Measurements from ENCODE around the gene CD7.

Gene CD7

DNA sequence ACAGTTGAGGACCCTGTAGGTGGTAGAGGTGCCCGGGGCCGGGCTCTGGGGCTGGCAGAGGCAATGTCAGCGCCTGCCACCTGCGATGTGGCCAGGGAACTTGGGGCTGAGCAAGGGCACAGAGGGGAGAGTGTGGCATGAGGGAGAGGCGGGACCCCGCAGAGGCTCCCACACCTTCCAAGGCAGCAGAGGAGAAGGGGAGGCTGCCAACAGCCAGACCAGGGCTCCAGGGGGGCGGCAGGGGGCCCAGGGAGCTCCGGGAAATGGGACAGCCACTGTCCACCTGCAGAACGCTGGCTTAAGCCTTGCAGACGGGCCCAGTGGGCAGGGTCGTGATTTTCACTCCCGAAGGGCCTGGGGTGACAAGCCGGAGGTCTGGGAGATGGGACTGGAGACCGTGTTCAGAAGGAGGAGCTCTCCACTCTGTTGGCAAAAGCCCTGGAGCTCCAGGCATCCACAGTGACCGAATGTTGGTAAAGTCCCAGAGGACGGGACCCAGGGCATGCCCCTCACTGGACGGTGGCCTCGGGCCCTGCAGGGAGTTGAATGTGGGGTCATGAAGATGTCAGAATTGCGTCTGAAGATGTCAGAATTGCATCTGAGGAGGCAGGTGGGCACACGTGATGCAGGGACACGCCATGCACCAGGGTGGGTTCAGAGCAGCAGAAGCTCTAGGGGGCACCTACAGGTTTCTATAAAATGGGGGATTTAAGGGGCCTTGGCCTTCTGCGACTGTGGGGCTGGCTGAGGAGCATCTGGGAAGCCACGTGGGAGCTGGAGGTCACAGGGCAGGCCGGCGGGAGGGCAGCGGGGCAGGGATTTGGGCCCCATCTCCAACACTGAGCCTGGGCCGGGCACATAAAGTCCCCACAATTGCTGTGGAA, 18.6 kb downstream of the CD7 start:
- DNase-seq (ENCODE audit: low spot score), result no peak

DNA sequence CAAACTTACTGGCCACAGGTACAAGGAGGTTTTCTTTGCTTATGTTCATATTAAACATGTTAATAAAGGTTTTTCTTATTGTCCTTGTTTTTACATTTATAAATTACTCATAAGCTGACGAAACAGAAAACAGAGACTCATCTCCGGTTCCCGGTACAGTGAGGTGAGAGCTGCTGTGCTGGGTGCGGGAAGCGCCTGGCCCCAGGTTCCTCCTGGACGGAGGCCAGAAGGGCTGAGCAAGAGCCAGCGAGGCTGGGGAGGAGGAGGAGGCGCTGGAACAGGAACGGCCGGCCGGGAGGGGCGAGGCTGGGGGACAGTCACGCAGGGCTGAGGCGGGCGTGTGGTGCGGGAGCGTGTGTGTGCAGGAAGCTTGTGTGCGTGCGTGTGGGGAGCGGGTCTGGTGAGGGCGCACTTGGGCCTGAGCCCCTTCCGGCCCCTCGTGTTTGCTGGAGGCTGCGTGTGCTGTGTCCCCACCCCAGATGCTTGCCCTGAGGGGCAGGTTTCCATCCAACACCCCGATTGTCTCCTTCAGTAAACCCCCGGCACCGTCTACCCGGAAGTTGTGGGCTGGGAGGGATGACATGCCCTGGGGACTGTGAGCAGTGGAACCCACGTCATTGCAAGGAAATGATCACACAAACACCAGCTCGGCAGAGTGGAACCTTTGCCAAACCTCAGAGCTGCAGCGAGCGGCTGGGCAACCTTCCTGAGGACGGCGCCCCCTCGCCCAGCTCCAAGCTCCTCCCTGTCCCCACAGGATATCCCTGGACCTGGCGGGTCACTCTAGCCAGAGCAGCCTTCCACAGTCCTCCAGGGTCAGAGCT, 19.5 kb downstream of the CD7 start:
- peak; percentile 92 for DNase-seq (ENCODE audit: low spot score)

DNA sequence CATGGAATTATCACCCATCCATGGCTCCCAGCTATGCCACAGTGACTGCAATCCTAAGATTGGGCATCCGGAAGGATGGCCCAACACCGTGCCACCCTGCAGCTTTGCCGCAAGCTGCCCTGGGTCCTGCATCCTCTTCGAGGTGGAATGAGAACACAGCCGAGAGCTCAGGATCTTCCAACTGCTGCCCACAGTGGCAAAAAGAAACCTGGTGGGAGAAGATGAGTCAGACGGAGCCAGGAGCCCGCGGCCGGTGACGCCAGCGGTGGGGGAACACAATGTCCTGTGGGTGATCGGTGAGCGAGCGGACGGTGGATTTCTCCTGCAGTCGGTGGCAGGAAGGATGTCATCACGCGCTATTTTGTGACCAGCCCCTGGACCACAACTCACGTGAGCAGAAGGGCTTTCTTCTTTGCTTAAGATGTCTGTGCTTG, 20.1 kb downstream of the CD7 start:
- no peak for DNase-seq (ENCODE audit: low spot score)

DNA sequence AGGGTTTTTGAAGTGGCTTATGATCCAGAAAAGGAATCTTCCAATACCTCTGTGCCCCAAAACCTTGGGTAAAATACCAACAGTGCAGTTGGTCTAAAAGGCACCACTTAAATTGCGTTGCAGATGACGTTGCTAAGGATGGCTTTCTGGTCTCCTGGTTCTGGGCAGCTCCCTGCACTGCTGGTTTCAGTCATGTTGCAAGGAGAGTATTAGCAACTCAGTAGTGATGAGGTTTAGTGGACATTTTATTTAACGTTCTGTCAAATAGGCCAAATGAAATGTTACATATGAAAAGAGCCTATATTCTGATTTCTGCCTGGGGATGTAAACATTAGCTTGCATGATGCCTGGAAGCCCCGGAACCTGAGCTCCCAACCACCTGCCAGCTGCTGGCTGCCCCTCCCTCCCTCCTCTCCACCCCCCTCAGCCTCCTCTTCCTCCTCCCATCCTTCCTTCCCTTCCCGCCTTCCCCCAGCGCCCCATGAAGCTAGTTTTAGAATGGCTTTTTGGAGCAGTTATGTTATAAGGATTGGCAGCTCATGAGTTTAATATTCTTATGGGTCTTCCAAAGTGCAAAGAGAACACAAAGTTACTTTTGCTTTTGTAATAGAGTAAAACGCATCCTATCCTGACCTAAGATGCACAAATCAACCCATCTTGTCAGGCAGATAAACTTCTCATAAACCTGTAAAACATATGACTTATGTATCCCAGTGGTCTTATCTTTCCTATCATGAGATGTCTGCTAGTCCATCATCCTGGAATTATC, 20.7 kb downstream of the CD7 start:
- DNase-seq (ENCODE audit: low spot score), result no peak

DNA sequence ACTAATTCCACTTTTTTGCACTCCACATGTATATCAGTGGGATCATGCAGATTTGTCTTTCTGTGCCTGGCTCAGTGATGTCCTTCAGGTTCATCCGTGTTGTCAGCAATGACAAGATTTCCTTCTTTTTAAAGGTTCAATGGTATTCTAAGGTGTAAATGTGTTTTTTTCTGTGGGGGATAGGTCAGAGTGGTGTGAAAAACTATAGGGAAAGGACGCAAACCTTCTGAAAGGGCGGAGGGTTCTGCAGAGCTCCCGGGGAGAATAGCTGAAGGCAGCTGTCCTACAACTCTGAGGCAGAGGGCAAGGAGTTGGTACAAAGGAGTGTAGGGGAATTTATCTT, 22.0 kb downstream of the CD7 start:
- no peak for DNase-seq (ENCODE audit: low spot score)

DNA sequence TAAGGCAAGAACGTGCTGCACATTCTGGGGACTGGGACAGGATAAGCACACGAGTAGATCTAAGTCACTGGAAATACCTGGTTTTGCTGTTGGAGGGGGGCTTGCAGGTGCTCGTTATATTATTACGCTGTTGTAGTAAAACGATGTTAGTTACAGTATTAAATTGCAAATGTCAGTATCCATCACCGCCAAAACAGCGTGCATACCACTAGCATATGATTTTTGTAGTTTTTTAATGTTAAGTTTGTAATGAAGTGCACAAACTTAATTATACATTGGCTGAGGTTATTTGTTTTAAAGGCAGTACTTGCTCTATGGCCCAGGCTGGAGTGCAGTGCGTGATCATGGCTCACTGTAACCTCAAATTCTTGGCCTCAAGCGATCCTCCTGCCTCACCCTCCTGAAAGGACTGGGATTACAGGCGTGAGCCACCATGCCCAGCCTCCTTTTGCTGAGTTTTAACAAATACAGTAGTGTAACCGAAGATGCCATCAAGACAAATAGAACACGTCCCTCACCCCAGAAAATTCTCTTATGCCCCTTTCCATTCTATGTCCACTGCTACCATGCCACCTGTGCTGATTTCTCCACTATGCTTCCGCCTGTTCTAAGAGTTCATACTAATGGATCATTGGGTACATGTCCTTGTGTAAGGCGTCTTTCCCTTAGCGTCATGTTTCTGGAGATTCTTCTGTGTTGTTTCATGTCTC, 23.2 kb downstream of the CD7 start:
- DNase-seq (ENCODE audit: low spot score), result no peak

DNA sequence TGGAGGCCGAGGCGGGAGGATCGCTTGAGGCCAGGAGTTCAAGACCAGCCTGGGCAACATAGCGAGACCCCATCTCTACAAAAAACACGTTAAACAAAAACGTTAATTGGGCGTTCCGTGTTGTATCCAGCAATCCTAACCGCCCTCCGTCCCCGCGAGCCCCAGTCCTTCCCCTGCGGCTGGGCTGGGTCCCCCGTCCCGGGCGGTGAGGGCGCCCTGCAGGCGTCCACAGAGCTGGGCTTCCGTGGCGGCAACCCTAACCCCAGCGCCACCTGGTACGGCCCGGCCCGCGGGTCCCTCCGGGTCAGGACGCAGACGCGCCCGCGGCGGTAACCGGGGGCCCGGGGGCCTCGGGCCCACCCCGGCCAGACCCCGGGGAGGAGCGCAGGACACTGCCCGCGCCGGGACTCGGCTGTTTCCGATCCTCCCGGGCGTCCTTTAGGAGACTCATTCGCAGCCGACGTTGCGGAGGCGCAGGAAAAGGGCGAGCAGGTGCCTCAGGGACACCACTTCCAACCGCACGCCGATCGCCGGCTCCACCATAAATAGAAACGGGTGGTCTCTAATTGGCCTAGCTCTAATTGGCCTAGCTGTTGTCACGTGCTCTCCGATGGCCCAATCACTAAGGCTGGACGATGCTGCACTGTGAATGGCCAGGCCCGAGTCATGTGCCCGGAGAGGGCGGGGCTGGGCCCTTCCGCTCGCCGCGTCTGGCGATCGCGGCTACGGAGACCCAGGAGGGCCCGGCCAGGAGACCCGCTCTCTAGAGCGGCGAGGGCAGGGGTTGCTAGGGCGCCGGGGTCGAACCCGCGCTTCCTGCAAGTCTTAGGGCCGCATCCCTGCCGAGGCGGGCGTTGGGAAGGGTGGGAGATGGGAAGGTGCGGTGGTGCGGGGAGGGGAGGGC, 24.9 kb downstream of the CD7 start:
- DNase-seq (ENCODE audit: low spot score), result peak; percentile 99

DNA sequence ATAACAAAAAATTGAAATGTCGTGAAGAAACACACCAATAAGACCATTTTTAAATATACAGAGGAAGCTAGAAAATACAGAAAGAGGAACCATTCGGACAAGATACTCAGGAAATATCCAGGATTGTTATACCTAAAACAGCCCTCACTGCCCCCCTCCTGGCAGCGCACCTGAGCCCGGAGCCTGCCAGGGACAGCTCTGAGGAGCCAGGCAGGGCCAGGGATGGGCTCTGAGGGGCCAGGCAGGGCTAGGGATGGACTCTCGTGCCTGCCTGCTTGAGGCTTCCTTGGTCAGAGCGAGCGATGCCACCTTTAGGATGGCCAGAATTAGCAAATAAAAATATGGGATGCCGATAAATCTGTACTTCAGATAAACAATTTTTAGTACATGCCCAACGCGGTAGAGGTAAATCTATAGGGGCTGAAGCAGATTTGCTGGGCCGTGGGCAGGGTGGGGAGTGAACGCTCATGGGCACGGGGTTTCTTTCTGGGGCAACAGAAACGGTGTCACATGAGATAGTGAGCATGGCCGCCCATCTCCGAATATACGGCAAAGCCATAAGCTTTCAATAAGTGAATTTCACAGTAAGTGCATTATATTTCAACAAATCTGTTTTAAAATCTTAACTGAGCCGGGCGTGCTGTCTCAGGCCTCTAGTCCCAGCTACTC, 25.7 kb downstream of the CD7 start:
- DNase-seq (ENCODE audit: low spot score), result no peak

DNA sequence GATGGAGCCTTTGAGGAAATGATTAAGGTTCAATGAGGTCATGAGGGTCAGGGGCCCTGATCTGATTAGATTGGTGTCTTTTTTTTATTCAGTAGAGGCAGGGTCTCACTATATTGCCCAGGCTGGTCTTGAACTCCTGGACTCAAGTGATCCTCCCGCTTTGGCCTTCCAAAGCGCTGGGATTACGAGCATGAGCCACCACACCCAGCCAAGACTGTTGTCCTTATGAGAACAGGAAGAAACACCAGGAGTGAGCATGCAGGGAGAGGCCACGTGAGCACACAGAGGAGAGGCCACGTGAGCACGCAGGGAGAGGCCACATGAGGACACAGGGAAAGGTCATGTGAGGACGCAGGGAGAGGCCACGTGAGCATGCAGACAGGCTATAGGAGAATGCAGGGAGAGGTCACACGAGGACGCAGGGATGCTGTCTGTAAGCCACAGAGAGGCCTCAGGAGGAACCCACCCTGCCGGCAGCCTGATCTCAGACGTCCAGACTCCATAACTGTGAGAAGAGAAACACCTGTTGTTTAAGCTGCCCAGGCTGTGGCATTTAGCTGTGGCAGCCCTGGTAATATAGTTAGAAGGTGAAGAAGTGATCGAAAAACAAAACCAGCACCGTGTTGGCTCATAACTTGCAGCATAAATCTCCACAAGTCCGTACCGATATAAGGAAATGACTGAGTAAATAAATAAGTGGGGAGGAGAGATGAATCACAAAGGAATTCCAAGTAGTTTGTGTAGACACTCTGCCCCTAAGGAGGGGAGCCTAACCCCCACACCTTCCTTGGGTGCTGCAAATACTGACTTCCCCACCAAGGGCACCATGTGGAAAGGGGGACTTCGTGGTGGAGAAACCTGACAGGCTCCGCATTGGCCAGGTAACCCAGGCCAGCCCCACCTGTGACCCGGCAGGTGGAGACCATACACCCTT, 29.3 kb downstream of the CD7 start:
- DNase-seq (ENCODE audit: low spot score), result no peak

DNA sequence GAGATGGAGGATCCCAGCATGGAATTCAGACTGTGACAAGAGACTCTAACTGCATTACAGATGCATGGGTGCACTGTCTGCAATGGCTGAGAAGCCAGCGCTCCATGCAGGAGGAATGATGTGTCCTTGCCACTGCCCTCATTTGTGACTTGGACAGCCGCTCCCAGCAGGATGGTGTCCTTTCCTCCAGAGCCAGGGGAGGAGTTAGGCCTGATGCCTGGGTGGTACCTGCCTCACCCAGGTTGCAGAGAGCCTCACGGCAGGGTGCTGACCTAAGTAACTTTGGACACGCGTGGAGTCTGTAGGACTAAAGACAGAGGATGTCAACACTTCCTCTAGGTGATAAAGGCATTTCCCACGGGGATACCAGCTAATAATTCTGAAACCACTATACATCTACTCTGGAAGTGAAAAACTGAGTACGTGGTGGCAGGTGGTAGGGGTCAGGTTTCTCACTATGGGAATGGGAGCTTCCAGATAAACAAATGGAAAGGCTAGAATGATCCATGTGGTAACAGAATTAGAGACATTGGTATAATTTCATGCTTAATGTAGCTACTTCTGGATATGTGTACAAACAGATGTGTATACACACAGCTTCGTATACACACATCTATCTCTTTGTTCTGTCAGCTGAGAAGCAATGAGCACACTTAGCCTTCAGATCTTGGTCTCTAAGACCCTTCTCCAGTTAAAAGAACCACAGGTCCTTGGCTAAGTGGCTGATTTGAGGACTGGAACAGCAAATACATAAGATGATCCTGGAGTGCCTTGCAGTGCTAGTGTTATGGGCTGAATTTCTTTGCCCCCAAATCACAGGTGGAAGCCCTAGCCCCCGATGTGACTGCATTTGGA, 30.2 kb downstream of the CD7 start:
- no peak for DNase-seq (ENCODE audit: low spot score)

DNA sequence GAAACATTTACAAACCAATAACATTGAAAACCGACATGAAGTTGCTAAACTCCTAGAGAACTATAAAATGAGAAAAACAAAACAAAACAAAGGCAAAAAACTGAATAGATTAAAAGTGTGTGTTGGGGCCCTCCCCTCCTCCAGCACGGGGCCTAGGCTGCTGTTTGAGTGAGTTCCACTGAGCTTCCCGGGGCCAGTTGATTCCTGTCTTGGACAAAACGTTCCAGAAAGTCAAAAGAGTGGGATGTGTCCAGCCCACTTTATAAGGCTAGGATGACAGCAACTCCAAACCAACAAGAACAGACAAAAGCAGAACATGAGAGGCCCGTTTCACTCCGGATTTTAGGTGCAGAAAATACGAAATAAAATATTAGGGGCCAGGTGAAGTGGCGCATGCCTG, 32.3 kb downstream of the CD7 start:
- DNase-seq (ENCODE audit: low spot score), result no peak

DNA sequence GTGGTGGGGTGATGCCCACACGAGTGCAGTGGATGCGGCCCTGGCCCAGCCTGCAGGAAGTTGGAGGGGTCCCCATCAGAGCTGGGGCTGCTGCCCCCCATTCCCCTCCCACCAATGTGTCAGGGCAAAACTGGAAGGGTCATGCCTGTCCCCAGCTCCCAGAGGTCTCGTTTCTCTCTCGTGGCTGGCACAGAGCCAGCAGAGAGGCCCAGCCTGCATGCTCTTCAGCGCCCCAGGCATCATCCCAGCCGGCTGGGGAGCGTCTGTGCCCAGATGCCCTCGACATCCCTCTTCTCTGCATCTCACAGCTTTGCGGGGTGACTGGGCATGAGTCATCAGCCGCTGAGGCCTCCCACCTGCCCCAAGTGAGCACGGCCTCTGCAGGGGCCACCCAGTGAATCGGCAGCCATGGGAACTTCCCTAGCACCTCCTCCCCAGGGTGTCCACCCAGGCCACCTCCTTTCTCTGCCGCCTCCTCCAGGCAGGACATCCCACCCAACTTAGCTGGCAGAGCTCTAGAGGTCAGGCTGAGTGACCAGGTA, 34.1 kb downstream of the CD7 start:
- DNase-seq (ENCODE audit: low spot score), result peak; percentile 50

DNA sequence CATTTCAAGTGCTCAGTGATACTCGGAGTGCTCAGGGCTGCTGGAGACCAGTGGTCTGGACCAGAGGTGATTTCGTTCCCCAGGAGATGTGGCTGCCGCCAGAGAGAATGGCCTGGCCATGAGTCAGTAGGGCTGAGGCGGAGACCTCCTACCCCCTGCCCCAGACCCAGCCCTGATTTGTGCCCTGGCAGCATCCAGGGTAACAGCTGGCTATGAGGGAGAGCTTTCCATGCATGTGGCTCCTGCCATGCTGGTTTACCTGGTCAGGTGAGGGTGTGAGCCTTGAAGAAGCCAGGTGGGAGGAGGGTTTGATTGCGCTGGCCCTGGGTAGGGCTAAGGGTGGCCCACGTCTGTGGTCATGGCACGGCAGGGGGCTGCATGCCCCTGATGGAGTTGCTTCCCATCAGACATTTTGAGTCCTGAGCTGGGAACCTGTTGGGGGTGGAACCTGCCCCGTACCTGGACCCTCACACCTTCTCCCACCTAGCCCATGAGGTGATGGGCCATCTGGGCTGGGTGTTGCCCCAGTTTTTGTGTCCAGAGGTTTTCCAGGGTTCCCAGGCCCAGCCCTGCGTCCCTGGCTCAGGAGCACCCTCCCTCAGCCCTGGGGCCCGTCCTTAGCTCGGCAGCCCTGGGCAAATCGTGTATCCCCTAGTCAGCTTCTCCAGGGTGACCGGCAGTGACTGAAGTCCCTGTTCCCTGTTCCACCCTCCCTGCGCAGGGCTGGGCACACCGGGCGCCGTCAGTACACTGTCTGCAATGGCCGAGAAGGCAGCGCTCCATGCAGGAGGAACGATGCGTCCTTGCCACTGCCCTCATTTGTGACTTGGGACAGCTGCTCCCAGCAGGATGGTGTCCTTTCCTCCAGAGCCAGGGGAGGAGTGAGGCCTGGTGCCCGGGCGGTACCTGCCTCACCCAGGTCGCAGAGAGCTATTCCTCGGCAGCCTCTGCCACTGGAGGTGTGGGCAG, 34.9 kb downstream of the CD7 start:
- no peak for DNase-seq (ENCODE audit: low spot score)

DNA sequence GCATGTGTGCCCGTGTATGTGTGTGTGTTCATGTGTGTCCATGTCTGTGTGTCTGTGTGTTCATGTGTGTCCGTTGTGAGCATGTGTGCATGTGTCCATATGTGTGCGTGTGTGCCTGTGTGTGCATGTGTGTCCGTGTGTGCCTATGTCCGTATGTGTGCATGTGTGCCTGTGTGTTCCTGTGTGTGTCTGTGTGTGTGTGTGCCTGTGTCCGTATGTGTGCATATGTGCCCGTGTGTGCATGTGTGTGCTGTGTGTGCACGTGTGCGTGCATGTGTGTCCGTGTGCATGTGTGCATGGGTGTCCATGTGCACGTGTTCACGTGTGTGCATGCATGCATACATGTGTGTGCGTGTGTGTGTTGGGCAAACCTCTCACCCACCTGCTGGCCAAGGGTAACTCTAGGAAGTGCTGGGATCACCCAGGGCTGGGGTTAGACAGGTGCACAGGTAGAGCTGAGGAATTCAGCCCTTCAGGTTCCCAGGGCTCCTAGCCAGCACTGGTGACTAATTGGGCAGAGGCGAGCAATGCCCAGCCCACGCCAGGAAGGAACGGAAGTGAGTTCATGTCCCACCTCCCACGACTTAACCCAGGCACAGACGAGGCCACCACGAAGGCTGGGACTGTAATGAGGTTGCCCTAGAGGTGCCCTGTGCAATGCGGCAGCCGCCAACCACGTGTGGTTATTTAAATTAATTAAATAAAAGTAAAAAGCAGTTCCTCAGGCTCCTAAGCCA, 35.7 kb downstream of the CD7 start:
- DNase-seq (ENCODE audit: low spot score), result no peak

DNA sequence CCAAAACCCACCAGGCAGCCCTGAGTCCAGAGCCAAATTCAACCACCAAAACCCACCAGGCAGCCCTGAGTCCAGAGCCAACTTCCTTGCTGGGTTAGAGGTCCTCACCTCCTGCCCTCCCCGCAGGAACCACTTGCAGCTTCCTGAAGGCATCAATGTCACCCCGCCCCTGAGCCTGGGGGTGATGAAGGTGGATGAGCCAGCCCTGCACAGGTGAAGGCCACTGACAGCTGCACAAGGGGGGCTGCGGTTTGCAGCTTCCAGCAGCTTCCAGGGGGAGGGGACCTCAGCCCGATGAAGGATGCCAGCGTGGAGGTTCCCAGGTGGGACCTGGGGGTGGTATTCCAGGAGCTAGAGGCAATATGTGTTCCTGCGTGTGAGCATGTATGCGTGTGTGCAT, 36.3 kb downstream of the CD7 start:
- no peak for DNase-seq (ENCODE audit: low spot score)

DNA sequence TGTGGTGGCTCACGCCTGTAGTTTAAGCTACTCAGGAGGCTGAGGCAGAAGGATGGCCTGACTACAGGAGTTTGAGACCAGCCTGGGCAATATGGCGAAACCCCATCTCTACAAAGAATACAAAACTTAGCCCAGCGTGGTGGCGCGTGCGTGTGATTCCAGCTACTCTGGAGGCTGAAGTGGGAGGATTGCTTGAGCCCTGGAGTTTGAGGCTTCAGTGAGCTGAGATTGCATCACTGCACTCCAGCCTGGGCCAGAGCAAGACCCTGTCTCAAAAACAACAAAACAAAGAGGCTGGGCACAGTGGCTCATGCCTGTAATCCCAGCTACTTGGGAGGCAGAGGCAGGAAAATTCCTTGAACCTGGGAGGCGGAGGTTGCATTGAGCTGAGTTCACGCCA, 36.9 kb downstream of the CD7 start:
- DNase-seq (ENCODE audit: low spot score), result no peak
